ENCODE data around the gene BPIFB6. TPM values are rescaled to one million over a fixed set of nuclear protein-coding genes. Genes with fewer than 3 reads are reported as not detected.

Gene BPIFB6
- total RNA-seq, 2 experiments from 2014 or later: not detected

DNA sequence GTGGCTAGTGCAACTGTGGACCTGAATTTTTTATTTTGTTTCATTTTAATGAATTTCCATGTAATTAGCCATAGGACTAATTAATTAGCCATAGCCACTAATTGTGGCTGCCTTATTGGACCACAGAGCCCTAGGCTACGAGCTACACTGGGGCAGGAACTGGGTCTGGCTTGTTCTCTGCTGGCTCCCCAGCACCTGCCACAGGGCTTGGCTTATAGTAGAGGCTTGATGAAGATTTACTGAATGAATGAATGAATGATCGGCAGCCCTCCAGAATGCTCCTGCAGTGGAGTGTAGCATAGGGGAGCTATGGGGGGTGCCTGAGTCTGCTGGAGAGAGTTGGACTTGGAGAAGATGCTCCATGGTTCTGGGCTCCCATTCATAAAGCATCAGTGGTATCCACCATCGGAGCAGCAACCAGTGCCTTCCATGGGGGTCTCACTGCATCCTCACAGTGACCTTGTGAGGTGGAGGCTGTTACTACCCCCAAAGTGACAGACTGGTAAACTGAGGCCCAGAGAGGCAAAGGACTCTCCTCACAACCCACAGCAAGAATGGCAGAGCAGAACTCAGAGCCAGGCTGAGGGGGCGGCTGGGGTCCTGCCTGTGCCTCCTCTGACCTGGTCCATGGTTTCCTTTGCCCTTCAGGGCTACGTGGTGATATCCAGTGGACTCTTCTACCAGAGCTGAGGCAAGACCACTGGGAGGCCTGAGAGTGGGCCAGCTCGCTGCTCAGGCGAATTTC, 8.6 kb upstream of the BPIFB6 start:
- Mint-ChIP-seq H3K27me3 (no peaks in the 10 kb centered on the region), H3K27ac (no peak overlapping the region), H3K4me3 (no peak overlapping the region), H3K36me3 (ENCODE audit: low read depth) (no peaks in the 10 kb centered on the region), H3K9me3 (no peaks in the 10 kb centered on the region), H3K4me1 (ENCODE audit: low read depth) (no peaks in the 10 kb centered on the region)
- ATAC-seq (no peak), DNase-seq (no peak)
- intact Hi-C loops (cut with micrococcal nuclease): no loop called here
- CTCF ChIA-PET: interaction anchor here (1.2 kb wide), 1 partner anchor 77 kb away, joined by 4 read pairs; no protein-coding TSS in a partner anchor
- POLR2A ChIA-PET: interaction anchor here (1.2 kb wide), 1 partner anchor 10 kb away, joined by 3 read pairs; no protein-coding TSS in a partner anchor
- TF ChIP-seq, protein P1, sequence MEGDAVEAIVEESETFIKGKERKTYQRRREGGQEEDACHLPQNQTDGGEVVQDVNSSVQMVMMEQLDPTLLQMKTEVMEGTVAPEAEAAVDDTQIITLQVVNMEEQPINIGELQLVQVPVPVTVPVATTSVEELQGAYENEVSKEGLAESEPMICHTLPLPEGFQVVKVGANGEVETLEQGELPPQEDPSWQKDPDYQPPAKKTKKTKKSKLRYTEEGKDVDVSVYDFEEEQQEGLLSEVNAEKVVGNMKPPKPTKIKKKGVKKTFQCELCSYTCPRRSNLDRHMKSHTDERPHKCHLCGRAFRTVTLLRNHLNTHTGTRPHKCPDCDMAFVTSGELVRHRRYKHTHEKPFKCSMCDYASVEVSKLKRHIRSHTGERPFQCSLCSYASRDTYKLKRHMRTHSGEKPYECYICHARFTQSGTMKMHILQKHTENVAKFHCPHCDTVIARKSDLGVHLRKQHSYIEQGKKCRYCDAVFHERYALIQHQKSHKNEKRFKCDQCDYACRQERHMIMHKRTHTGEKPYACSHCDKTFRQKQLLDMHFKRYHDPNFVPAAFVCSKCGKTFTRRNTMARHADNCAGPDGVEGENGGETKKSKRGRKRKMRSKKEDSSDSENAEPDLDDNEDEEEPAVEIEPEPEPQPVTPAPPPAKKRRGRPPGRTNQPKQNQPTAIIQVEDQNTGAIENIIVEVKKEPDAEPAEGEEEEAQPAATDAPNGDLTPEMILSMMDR (IDR thresholded peaks at IDR 0.05): no peak

DNA sequence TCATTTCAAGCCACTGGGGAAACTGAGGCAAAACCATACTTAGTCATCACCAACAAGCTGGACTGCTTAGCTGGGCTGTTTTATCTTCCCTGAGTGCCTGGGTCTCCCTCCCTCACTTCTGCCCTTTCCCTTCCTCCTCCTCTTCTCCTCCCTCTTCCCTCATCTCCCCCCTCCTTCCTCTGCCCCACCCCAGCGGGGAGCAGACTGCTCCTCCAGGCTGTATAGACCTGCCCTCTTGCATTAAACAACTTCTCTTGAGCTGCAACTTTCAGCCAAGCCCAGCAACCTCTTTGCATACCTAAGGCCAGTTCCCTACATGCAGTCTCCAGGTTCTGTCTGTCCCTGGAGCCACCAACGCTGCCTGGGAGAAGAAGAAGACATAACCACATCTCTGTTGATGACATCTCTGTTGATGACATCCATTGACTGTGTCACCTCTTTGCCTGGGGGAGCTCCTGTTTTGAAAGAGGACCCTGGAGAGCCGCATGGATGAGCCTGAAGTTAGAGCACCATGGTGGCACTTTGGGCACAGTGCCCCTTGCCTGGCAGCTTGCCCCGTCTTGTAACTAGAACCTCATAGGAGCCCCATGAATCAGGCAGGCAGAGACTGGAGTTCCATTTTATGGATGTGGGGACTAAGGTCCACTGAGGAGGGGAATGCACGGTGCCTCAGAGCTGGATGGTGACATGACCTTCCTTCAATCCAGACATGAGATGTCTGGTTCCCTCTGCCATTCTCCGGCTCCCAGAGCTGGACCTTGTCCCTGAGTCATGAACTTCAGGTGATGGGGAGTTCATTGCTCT, 7.8 kb upstream of the BPIFB6 start:
- Mint-ChIP-seq H3K27ac (no peak overlapping the region), H3K4me3 (no peak overlapping the region), H3K36me3 (ENCODE audit: low read depth) (no peaks in the 10 kb centered on the region), H3K27me3 (no peaks in the 10 kb centered on the region), H3K4me1 (ENCODE audit: low read depth) (no peaks in the 10 kb centered on the region), H3K9me3 (no peaks in the 10 kb centered on the region)
- no peak for ATAC-seq
- CTCF ChIA-PET: interaction anchor here (1.2 kb wide), 1 partner anchor 78 kb away, joined by 4 read pairs; no protein-coding TSS in a partner anchor
- intact Hi-C loops (cut with micrococcal nuclease): no loop called here
- POLR2A ChIA-PET: interaction anchor here (0.7 kb wide), 1 partner anchor 31 kb away, joined by 3 read pairs; no protein-coding TSS in a partner anchor
- no peak for DNase-seq
- TF ChIP-seq, protein P1 (IDR thresholded peaks at IDR 0.05): no peak

DNA sequence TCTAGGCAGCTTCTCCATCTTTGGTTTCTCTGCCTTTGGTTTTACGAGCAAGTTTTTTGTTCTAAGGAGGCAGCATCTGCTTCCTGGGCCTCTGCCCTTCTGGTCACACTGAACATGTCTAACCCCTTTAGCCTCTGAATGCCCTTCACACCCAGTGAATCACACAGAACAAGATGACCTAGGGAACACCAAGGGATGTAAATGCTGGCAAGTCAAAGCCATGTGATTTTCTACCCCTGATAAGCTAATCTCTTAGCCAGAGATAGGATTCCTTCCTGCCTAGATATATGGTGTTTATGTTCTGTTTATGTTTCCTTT, 7.2 kb upstream of the BPIFB6 start:
- H3K9me3 Mint-ChIP-seq: no peaks in the 10 kb centered on the region
- POLR2A ChIA-PET: no interaction called here
- TF ChIP-seq, protein P1 (IDR thresholded peaks at IDR 0.05): no peak

DNA sequence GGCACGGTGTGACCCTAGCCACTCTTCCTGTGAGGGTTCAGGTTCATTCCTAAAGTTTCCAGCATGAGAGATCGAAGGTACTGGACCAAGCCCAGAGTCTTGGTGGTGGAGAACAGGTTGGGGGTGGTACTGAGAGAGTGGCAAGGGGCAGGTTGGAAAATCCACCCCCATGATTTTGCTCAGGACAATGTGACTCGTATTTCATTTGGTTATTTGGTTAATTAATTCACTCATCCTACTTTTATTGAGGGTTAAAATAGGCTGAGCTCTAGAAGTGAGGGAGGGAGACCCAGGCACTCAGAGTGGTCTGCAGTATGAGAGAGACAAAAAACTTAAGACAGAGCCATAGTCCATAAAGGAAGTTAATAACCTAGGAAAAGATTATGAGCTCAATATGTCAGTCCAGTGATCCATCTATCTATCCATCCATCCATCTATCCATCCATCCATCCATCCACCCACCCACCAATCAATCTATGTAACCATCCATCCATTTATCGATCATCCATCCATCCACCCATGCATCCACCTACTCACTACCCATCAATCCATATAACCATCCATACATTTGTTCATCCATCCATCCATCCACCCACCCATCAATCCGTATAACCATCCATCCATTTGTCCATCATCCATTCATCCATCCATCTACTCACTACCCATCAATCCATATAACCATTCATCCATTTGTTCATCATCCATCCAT, 6.7 kb upstream of the BPIFB6 start:
- CTCF ChIA-PET: no interaction called here
- Mint-ChIP-seq H3K36me3 (ENCODE audit: low read depth) (no peaks in the 10 kb centered on the region), H3K9me3 (no peaks in the 10 kb centered on the region), H3K27ac (no peak overlapping the region), H3K4me1 (ENCODE audit: low read depth) (no peaks in the 10 kb centered on the region), H3K27me3 (no peaks in the 10 kb centered on the region), H3K4me3 (no peak overlapping the region)
- no peak for DNase-seq
- TF ChIP-seq, protein P1 (IDR thresholded peaks at IDR 0.05): no peak
- no peak for ATAC-seq
- POLR2A ChIA-PET: no interaction called here
- intact Hi-C loops (cut with micrococcal nuclease): no loop called here

More for the DNA sequence above, 7.2 kb upstream of the BPIFB6 start:
- intact Hi-C loops (cut with micrococcal nuclease): no loop called here
- DNase-seq (no peak), ATAC-seq (no peak)
- H3K27me3 Mint-ChIP-seq: no peaks in the 10 kb centered on the region
- CTCF ChIA-PET: interaction anchor here (1.2 kb wide), 1 partner anchor 78 kb away, joined by 4 read pairs; no protein-coding TSS in a partner anchor
- no peak overlapping the region for H3K4me3 Mint-ChIP-seq
- no peak overlapping the region for H3K27ac Mint-ChIP-seq
- no peaks in the 10 kb centered on the region for H3K4me1 Mint-ChIP-seq (ENCODE audit: low read depth)
- H3K36me3 Mint-ChIP-seq (ENCODE audit: low read depth): no peaks in the 10 kb centered on the region
